ENCODE results near the gene ENOSF1.

Gene ENOSF1

DNA sequence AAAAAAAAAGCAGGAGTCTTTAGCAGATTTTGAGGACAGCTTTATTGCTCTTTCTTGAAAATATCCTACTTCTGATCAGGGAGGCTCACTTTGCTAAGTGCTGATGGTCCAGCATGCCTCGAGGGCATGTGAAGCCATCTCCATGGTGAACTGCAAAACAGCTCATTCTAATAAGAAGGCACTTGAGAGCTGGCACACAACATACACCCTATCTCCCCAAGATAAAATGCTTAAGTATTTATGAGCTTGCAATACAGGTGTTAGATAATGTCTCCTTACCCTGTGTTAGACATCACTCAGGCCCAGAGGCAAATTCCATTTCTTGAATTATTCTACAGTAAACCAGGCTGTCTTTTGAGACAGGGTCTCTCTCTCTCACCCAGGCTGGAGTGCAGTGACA lies 2.7 kb downstream of the ENOSF1 start:
- TF ChIP-seq, protein P1, sequence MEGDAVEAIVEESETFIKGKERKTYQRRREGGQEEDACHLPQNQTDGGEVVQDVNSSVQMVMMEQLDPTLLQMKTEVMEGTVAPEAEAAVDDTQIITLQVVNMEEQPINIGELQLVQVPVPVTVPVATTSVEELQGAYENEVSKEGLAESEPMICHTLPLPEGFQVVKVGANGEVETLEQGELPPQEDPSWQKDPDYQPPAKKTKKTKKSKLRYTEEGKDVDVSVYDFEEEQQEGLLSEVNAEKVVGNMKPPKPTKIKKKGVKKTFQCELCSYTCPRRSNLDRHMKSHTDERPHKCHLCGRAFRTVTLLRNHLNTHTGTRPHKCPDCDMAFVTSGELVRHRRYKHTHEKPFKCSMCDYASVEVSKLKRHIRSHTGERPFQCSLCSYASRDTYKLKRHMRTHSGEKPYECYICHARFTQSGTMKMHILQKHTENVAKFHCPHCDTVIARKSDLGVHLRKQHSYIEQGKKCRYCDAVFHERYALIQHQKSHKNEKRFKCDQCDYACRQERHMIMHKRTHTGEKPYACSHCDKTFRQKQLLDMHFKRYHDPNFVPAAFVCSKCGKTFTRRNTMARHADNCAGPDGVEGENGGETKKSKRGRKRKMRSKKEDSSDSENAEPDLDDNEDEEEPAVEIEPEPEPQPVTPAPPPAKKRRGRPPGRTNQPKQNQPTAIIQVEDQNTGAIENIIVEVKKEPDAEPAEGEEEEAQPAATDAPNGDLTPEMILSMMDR (conservative IDR thresholded peaks at IDR 0.05; ENCODE audit: low read depth), result no peak
- POLR2A ChIA-PET (ENCODE audit: low non-redundant PET), result interaction anchor here (0.9 kb wide), 1 partner anchor 126 kb away, joined by 4 read pairs; no protein-coding TSS in a partner anchor
- DNase-seq (ENCODE audit: low spot score), result no peak
- H3K27ac ChIP-seq, result peak overlapping the region; percentile 15; the same call in 1 of the 2 replicates
- CTCF ChIA-PET, result interaction anchor here (0.6 to 1.0 kb wide), 3 partner anchors 24 to 121 kb away, joined by 3 to 4 read pairs (median 3); no protein-coding TSS in a partner anchor

DNA sequence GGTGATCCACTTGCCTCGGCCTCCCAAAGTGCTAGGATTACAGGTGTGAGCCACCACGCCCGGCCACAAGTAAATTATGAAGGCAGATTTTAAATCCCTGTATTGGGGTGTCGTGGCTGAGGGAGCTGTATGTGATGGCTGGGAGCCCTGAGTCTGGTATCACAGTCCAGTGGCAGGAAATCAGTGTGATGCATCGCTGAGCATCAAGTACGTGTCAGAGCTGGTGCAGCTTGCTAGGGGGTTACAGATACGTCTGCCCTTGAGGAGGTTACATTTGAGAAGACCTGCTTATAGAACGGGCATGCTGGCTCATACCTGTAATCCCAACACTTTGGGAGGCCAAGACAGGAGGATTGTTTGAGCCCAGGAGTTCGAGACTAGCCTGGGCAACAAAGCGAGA lies 4.3 kb downstream of the ENOSF1 start:
- POLR2A ChIA-PET (ENCODE audit: low non-redundant PET), result no interaction called here
- CTCF ChIA-PET, result interaction anchor here (0.9 kb wide), 1 partner anchor 123 kb away, joined by 3 read pairs; no protein-coding TSS in a partner anchor
- no peak overlapping the region for H3K27ac ChIP-seq
- TF ChIP-seq, protein P1 (conservative IDR thresholded peaks at IDR 0.05; ENCODE audit: low read depth), result no peak
- no peak for DNase-seq (ENCODE audit: low spot score)

DNA sequence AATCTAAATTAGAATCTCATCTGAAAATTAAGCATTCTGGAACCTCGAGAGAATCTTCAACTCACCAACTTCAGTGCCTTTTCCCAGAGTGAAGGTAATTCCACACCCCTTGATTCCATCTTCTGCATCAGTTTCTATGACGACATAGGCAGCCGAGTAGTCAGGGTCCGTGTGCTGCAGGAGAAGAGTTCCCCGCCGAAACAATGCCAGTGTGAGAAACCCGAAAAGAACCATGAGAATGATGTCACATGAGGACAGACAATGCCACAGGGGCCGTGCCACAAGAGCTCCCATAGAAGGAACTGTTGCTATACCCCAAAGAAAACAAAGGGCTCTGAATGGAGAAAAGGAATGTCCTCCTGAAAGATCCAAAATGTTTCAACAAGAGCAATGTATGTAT lies 6.0 kb downstream of the ENOSF1 start:
- ChIA-PET POLR2A (ENCODE audit: low non-redundant PET) (no interaction called here), CTCF (interaction anchor here (0.7 kb wide), 1 partner anchor 82 kb away, joined by 3 read pairs; no protein-coding TSS in a partner anchor)
- no peak for DNase-seq (ENCODE audit: low spot score)
- TF ChIP-seq, protein P1 (conservative IDR thresholded peaks at IDR 0.05; ENCODE audit: low read depth), result no peak
- H3K27ac ChIP-seq, result no peak overlapping the region

DNA sequence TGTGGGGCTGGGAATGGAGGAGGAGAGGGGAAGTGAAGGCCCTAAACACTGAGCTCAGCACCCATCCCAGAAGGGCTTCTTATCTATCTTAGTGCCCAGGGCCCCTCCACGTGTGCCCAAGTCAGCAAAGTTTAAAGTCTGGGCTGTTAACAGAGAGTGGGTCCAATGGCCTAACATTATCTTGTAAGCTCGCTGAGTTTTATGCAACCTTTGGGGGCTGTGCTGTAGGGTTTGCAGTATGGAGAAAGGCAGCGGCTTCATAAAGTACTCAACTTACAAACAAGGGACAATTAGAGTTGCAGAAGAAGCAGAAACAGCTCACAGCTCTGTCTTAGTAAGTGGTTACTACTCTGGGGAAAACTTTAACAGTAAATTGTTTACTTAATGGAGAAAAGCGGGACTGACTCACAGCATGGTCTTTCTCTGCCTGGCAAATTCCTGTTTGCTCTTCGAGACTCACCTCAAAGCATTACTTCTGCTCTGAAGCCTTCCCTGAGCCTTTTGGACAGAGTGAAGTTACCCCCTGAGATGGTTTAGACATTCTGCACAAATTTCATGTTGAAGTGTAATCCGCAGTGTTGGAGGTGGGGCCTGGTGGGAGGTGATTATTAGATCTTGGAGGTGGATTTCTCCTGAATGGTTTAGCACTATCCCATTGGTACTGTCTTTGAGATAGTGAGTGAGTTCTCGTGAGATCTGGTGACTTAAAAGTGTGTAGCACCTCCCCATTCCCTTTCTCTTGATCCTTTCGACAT lies 9.0 kb downstream of the ENOSF1 start:
- CTCF ChIA-PET, result interaction anchor here (0.5 to 1.3 kb wide), 3 partner anchors 9 to 1598 kb away, joined by 3 to 5 read pairs (median 3); partner anchors contain the start of gene ENOSF1
- DNase-seq (ENCODE audit: low spot score), result peak; percentile 36
- POLR2A ChIA-PET (ENCODE audit: low non-redundant PET), result interaction anchor here (0.5 to 2.1 kb wide), 2 partner anchors 9 to 1979 kb away, joined by 3 to 5 read pairs; partner anchors contain the start of gene ENOSF1
- TF ChIP-seq, protein P1 (conservative IDR thresholded peaks at IDR 0.05; ENCODE audit: low read depth), result no peak
- peak overlapping the region; percentile 84 for H3K27ac ChIP-seq

DNA sequence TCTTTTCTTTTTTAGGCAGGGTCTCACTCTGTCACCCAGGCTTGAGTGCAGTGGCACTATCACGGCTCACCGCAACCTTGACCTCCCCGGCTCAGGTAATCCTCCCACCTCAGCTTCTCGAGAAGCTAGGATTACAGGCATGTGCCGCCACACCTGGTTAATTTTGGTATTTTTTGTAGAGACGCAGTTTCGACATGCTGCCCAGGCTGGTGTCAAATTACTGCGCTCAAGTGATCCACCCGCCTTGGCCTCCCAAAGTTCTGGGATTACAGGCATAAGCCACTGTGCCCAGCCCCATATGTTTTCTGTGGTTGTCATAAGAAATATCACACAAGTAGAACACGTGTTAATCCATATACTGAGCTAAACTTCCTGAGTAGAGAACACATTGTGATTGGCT lies 14.6 kb downstream of the ENOSF1 start:
- DNase-seq (ENCODE audit: low spot score), result no peak
- CTCF ChIA-PET, result interaction anchor here (0.6 kb wide), 1 partner anchor 13 kb away, joined by 3 read pairs; no protein-coding TSS in a partner anchor
- TF ChIP-seq, protein P1 (conservative IDR thresholded peaks at IDR 0.05; ENCODE audit: low read depth), result no peak
- no peak overlapping the region for H3K27ac ChIP-seq
- POLR2A ChIA-PET (ENCODE audit: low non-redundant PET), result no interaction called here

DNA sequence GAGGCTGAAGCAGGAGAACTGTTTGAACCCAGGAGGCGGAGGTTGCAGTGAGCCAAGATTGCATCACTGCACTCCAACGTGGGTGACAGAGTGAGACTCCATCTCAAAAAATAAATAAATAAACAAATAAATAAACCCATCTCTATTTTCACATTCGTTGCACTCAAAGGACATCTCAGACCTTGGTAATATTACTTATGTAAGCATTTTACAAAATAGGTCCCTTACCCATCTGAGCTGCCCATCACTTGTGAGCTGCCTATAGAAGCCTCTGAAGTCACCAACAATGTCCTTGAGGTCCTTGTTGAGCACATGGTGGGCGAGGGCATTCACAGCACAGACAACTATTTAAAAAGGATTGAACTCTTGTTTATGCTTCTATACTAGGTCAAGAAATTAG lies 15.4 kb downstream of the ENOSF1 start:
- ChIA-PET POLR2A (ENCODE audit: low non-redundant PET) (no interaction called here), CTCF (interaction anchor here (0.9 kb wide), 1 partner anchor 134 kb away, joined by 3 read pairs; no protein-coding TSS in a partner anchor)

More for the DNA sequence above, 15.4 kb downstream of the ENOSF1 start:
- H3K27ac ChIP-seq, result no peak overlapping the region
- TF ChIP-seq, protein P1 (conservative IDR thresholded peaks at IDR 0.05; ENCODE audit: low read depth), result no peak
- DNase-seq (ENCODE audit: low spot score), result no peak

All from RWPE1 (cell line).